C4-2B (cell line): ENCODE measurements around the gene RIMS3.

Source experiments
- CTCF ChIP-seq: fragments of 450-650 bp; conservative IDR thresholded peaks from 2 replicates; pipeline ENCODE4 v1.5.1; 2017; ENCODE audit warnings: mild to moderate bottlenecking
- ZFX ChIP-seq: fragments of 450-650 bp; IDR thresholded peaks from 2 replicates; pipeline ENCODE4 v1.6.1; 2017

DNA sequence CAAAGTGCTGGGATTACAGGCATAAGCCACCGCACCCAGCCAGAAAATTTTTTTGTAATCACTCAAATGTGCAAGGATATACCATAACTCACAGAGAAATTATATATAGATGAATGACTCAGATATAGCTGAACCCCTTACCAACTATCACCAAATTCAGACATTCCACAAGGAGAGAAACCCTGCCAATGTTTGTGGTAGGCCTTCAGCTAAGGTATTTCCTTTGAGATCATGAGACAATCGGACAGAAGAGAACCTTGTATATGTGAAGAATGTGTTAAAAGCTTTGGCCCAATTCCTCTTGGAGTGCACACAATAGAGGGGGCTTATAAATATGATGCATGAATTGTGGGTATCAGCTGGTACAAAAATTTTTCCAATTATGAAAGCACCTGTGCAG, 83.4 kb downstream of the RIMS3 start:
- TF ChIP-seq CTCF (no peak), ZFX (no peak)
